Measurements from ENCODE around the gene ATR.
"Not testable (repeated sequence)": the region's sequence is repeated elsewhere in the genome, so short reads cannot be mapped to it uniquely, and the experiment has no call there.

Gene ATR

GRCh38 chr3:142438096-142438495 is 140.4 kb downstream of the ATR start:
- H3K9ac ChIP-seq (ENCODE audit: low read depth, low read length): not testable (repeated sequence)

GRCh38 chr3:142436951-142437585 is 141.5 kb downstream of the ATR start:
- H3K36me3 ChIP-seq (ENCODE audit: insufficient read depth, low read length): no peaks in the 10 kb centered on the region
- H3K9ac ChIP-seq (ENCODE audit: low read depth, low read length): no peak overlapping the region
- H3K9me3 ChIP-seq (ENCODE audit: control insufficient read depth, insufficient read depth, low read length): no peaks in the 10 kb centered on the region
- H3K4me1 ChIP-seq (ENCODE audit: insufficient read depth, low read length): no peaks in the 10 kb centered on the region

More at GRCh38 chr3:142438096-142438495, 140.4 kb downstream of the ATR start:
- not testable (repeated sequence) for H3K4me1 ChIP-seq (ENCODE audit: insufficient read depth, low read length); H3K36me3 ChIP-seq (ENCODE audit: insufficient read depth, low read length); H3K9me3 ChIP-seq (ENCODE audit: control insufficient read depth, insufficient read depth, low read length)

- H3K36me3 ChIP-seq (ENCODE audit: insufficient read depth, low read length): peaks cover 8% of the 10 kb centered on the region; the same call in 1 of the 2 replicates
Measured at GRCh38 chr3:142434503-142434902, 144.0 kb downstream of the ATR start.

GRCh38 chr3:142433110-142433509 is 145.4 kb downstream of the ATR start:
- H3K9me3 ChIP-seq (ENCODE audit: control insufficient read depth, insufficient read depth, low read length): no peaks in the 10 kb centered on the region
- H3K4me1 ChIP-seq (ENCODE audit: insufficient read depth, low read length): no peaks in the 10 kb centered on the region
- H3K36me3 ChIP-seq (ENCODE audit: insufficient read depth, low read length): peaks cover 8% of the 10 kb centered on the region
- no peak overlapping the region for H3K9ac ChIP-seq (ENCODE audit: low read depth, low read length)

More at GRCh38 chr3:142434503-142434902, 144.0 kb downstream of the ATR start:
- Histone ChIP-seq H3K9ac (ENCODE audit: low read depth, low read length) (no peak overlapping the region), H3K9me3 (ENCODE audit: control insufficient read depth, insufficient read depth, low read length) (no peaks in the 10 kb centered on the region), H3K4me1 (ENCODE audit: insufficient read depth, low read length) (no peaks in the 10 kb centered on the region)

- no peak overlapping the region for H3K9ac ChIP-seq (ENCODE audit: low read depth, low read length)
- H3K9me3 ChIP-seq (ENCODE audit: control insufficient read depth, insufficient read depth, low read length): no peaks in the 10 kb centered on the region
- H3K4me1 ChIP-seq (ENCODE audit: insufficient read depth, low read length): no peaks in the 10 kb centered on the region
- H3K36me3 ChIP-seq (ENCODE audit: insufficient read depth, low read length): peaks cover 8% of the 10 kb centered on the region
Measured at GRCh38 chr3:142429582-142429981, 149.0 kb downstream of the ATR start.

- Histone ChIP-seq H3K9me3 (ENCODE audit: control insufficient read depth, insufficient read depth, low read length) (no peaks in the 10 kb centered on the region), H3K9ac (ENCODE audit: low read depth, low read length) (no peak overlapping the region), H3K36me3 (ENCODE audit: insufficient read depth, low read length) (no peaks in the 10 kb centered on the region; the same call in 1 of the 2 replicates), H3K4me1 (ENCODE audit: insufficient read depth, low read length) (no peaks in the 10 kb centered on the region)
Measured at GRCh38 chr3:142424754-142425153, 153.8 kb downstream of the ATR start.

- Histone ChIP-seq H3K9ac (ENCODE audit: low read depth, low read length) (no peak overlapping the region), H3K4me1 (ENCODE audit: insufficient read depth, low read length) (no peaks in the 10 kb centered on the region), H3K9me3 (ENCODE audit: control insufficient read depth, insufficient read depth, low read length) (no peaks in the 10 kb centered on the region), H3K36me3 (ENCODE audit: insufficient read depth, low read length) (peaks cover 3% of the 10 kb centered on the region)
Measured at GRCh38 chr3:142418926-142419592, 159.5 kb downstream of the ATR start.

GRCh38 chr3:142417302-142417701 is 161.2 kb downstream of the ATR start:
- peaks cover 3% of the 10 kb centered on the region for H3K36me3 ChIP-seq (ENCODE audit: insufficient read depth, low read length)
- H3K4me1 ChIP-seq (ENCODE audit: insufficient read depth, low read length): no peaks in the 10 kb centered on the region
- H3K9me3 ChIP-seq (ENCODE audit: control insufficient read depth, insufficient read depth, low read length): no peaks in the 10 kb centered on the region
- no peak overlapping the region for H3K9ac ChIP-seq (ENCODE audit: low read depth, low read length)

GRCh38 chr3:142400537-142400936 is 178.0 kb downstream of the ATR start:
- not testable (repeated sequence) for H3K4me1 ChIP-seq (ENCODE audit: insufficient read depth, low read length); H3K9me3 ChIP-seq (ENCODE audit: control insufficient read depth, insufficient read depth, low read length); H3K9ac ChIP-seq (ENCODE audit: low read depth, low read length); H3K36me3 ChIP-seq (ENCODE audit: insufficient read depth, low read length)
